GM19463 (cell line): Measurements from ENCODE around the gene PHTF1.

ENCODE experiments used
- ATAC-seq: cut with Tn5 transposase; IDR thresholded peaks from one replicate; pipeline ENCODE4 v1.9.1; 2021; ENCODE audit warnings: mild to moderate bottlenecking, moderate library complexity; ENCODE audit not compliant: unreplicated experiment

The PHTF1 gene

GRCh38 chr1:113779542-113779941 lies 20.3 kb upstream of the PHTF1 start:
- no peak for ATAC-seq

DNA sequence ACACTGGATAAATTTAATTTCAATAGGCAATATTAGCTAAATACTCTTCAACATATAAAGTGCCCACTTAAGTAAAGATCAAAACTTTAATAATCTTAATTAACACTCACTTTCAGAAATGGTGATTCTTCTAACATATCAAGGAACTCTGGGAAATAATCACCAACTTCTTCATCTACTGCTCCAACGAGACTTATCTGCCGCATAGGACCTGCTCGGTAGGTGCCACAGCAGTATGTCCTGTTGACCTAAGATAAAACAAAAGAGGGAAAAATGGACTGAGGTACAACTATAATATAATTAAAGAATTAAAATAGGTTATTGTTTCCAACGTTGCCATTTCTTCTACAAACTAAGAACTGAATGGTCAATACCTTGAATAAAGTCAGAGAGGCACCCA lies 18.3 kb upstream of the PHTF1 start:
- no peak for ATAC-seq

- no peak for ATAC-seq
Observed at GRCh38 chr1:113770031-113770430, 10.7 kb upstream of the PHTF1 start.

GRCh38 chr1:113769601-113769970 lies 10.3 kb upstream of the PHTF1 start:
- ATAC-seq, result no peak

DNA sequence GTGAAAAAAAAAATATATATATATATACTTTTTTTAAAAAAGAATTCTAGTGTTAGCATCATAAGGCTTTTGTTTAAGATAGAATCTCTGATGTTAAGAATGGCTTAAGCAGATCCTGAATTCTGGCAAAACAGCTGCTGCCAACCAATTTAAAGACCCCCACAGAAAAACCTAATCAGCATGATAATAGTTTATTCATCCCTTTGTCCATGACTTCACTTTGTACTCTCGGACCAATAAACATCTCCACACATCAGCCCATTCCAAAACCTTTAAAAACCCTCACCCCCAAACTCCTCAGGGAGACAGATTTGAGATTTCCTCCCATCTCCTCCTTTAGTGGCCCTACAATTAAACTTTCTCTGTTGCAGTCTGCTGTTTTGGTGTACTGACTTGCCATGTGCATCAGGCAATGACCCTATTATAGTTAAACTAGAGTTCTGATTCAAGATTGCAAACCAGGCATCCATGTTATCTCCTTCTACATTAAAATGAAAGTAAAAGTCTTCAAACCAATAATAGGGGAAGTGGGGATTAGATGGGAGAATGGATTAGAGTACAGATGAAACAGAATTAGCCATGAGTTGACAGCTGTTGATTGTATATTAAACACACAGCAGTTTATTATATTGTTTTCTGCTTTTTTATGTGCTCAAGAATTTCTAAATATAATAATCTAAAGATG lies 9.8 kb upstream of the PHTF1 start:
- no peak for ATAC-seq

DNA sequence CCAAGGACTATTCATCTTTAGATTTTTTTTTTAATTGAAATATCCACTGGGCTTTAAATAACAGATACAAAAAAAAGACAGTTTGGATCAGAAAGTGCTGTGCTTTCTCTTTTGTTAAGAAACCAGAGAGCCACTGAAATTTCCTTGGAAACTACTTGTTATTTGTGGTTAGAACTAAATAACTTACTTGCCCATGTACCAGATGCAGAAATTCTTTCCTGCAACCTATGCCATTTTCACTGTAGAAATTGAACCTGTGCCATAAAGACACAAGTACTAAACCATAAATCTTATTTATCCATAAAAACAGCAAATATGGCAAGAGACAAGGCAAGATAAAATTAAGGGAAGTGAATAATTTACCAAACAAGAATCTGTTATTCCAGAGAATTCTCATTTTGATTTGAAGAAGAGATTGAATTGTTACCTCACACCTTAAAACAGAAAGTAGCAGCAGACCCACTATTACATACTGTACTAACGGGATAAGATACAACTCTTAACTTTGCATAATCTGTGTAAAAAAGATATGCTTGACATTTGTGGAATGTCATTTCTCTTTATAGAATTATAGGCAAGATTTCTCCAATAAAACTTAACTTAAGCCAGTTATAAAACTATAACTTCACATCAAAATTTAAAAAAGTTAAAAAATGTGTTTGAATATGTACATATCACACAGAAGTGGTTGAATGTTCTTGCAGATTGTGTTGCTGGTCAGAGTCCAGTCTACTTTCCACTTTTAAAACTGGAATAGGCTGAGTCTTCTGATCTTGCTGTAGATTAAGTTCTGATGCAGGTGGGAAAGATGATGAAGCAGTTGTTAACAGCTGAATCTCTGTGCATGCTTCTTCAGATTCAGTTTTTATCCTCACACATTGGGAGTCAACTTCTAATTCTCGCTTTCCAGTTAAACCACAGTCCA lies 6.3 kb upstream of the PHTF1 start:
- no peak for ATAC-seq

DNA sequence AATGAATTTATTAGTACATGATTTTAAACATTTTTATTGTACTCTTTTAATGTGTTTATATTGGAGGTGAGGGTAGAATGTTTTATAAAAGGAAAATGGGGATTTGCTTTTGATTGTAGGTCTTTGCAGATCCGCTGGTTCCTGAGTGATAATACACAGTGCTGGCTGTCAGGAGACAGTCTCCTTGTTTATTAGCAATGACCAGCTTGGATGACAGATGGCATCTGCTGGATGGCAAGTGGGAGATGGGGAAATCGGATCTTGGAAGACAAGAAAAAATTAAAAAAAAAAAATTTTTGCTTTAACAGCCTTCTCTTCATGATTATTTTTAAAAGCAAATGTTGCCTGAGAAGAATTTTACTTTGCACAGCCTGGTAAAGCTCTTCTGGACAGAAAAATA lies 4.4 kb upstream of the PHTF1 start:
- ATAC-seq, result no peak

DNA sequence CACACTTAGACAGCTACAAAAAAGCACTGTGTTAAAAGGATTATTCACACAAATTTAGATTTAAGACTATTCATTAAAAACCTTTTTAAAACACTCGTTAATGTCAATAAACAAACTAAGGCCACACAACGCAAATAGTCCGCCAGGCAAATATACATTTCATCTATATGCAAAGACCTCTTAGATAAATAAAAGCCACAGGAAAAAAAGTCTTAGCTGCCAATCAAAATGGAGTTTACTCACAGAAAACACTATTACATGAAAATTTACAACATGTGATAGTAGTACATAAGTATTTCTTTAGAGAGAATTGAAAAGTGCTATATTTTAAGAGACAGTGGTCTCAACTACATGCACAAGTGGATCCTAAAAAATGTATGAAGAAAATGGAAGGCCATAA lies 2.7 kb upstream of the PHTF1 start:
- ATAC-seq, result no peak

- no peak for ATAC-seq
Observed at GRCh38 chr1:113760102-113761080, 1.1 kb upstream of the PHTF1 start.

DNA sequence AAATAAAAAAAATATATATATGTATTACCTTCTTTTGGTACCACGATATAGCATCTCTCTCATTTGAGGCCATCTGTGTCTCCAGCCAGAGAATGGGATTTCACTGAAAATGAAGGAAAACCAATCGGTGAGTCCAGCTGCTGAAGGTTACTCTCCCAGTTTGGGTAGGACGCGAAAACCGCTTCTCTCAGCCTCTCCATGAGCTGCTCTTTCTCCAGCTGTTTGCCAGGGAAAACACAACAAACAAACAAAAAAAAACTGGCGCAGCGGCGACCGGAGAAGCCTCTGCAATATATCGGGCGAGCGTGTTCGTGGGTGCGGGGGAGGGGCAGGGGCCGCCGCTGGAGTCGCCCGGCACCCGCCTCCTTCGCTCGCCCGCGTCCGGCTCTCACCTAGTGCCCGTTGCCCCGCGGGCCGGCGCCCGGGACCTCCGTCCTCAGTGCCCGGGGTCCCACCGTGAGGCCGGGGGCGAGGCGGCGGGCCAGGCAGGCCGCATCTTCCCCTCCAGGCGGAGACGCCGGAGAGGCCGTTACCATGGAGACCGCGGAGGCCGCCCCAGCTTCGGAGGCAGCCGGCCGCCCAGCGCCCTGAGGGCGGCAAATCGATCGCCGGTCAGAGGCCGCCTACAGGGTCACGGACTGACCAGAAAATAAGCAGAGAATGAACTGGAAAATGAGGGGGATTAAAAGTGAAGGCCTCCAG lies 504 bp downstream of the PHTF1 start:
- peak; percentile 47 for ATAC-seq

DNA sequence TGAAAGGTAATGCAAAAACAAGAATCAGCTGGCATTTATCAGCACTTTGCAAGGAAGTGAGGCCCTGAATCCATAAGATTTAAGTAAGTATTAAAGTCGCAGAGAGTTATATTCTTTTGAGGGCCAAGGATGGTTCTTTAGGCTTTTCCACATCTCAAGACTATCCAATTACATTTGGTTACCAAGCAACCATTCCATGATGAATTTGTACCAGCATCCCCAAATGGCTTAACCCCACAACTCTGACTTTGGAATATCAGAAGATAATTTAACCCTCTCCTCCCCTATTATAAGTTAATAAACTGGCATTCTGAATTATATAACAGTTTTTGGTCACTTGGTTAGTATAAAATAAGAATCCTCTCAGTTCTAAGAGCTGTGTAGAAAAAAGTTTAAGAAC lies 2.8 kb downstream of the PHTF1 start:
- ATAC-seq, result no peak

GRCh38 chr1:113753333-113753732 lies 6.0 kb downstream of the PHTF1 start:
- ATAC-seq, result peak; percentile 41

GRCh38 chr1:113751516-113751915 lies 7.8 kb downstream of the PHTF1 start:
- no peak for ATAC-seq

DNA sequence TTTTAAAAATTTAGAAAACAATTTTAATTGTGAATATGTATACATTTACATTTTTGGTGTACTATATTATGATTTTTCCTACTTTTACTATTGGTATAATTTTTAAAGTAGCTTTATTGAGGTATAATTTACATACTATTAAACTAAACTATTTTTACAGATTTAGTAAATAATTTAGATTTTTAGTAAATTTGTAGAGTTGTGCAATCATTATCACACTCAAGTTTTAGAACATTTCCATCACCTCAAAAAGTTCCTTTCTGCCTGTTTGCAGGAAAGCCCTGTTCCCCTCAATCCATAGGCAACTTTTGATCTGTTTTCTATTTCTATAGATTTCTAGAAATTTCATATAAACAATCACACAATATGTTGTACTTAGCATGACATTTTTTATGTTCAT lies 8.2 kb downstream of the PHTF1 start:
- ATAC-seq, result no peak

- ATAC-seq, result no peak
Observed at GRCh38 chr1:113749402-113749801, 9.9 kb downstream of the PHTF1 start.

- ATAC-seq, result no peak
Observed at GRCh38 chr1:113747376-113747775, 11.9 kb downstream of the PHTF1 start.

GRCh38 chr1:113745425-113745824 lies 13.9 kb downstream of the PHTF1 start:
- no peak for ATAC-seq

DNA sequence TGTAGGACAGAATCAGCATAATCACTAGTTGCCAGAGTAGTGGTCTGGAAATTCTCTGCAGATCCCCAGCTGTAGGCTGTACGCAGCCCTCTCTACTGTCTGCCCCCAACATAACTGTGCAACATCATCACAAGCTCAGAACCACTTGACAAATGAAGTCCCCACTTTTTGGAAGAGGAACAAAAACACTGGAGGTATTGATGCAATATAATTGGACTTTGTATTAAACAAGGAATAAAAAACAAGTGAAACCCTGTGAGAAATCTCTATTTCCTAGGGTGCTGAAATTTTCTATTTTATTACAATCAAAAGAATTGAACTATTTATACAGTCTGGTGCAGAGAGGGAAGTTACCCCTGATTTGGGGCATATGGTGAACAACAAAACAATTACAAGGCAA lies 15.2 kb downstream of the PHTF1 start:
- no peak for ATAC-seq

DNA sequence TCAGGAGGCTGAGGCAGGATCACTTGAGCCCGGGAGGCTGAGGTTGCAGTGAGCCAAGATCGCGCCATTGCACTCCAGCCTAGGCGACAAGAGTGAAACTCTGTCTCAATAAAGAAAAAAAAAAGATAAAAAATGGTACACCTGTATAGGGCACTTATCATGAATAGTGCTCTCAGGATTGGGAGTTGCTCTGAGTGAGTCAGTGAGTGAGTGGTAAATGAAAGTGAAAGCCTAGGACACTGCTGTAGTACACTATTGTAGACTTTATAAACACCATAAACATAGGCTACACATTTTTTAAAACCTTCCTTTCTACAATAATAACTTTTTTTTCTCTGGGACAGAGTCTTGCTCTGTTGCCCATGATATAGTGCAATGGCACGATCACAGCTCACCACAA lies 16.8 kb downstream of the PHTF1 start:
- no peak for ATAC-seq

DNA sequence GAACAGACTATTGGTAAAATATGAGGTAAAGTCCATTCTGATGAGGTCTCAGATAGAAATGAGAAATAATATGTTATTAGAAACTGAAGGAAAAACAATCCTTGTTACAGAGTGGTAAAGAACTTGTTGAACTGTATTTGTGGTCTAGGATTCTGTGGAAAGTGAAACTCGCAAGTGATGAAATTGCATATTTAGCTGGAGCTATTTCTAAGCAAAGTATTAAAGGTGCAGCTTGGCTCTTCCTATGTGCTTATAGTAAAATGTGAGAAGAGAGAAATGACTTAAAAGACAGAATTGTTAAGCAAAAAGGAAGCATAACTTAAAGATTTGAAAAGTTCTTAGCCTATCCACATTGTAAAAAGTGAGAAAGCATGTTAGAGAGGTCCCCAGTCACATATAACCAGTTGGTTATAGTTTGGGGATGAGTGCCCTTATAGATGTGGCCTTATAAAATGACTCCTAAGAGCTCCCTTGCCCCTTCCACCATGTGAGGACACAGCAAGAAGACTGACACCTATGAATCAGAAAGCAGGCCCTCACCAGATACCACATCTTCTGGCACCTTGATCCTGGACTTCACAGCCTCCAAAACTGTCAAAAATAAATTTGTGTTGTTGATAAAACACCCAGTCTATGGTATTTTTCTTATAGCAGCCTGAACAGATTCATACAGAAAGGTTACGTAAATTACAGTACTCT lies 24.8 kb downstream of the PHTF1 start:
- ATAC-seq, result no peak
